GM21737 (cell line): ENCODE results near the gene RGS11.
"Not testable (repeated sequence)": the region's sequence is repeated elsewhere in the genome, so short reads cannot be mapped to it uniquely, and the experiment has no call there.

ENCODE experiments used
- ATAC-seq: cut with Tn5 transposase; IDR thresholded peaks from one replicate; pipeline ENCODE4 v1.9.1; 2021; ENCODE audit warnings: mild to moderate bottlenecking, moderate library complexity; ENCODE audit not compliant: unreplicated experiment

RGS11 gene

GRCh38 chr16:264440-264951 is 11.2 kb downstream of the RGS11 start:
- ATAC-seq = no peak

- no peak for ATAC-seq
Observed at GRCh38 chr16:263944-264343, 11.8 kb downstream of the RGS11 start.

GRCh38 chr16:263182-263774 is 12.5 kb downstream of the RGS11 start:
- no peak for ATAC-seq

GRCh38 chr16:262121-262745 is 13.5 kb downstream of the RGS11 start:
- no peak for ATAC-seq

GRCh38 chr16:261031-261691 is 14.6 kb downstream of the RGS11 start:
- no peak for ATAC-seq

- ATAC-seq = no peak
Observed at GRCh38 chr16:260326-260725, 15.4 kb downstream of the RGS11 start.

GRCh38 chr16:259814-260253 is 15.9 kb downstream of the RGS11 start:
- ATAC-seq = no peak

GRCh38 chr16:259226-259625 is 16.5 kb downstream of the RGS11 start:
- ATAC-seq = no peak

GRCh38 chr16:258091-258490 is 17.7 kb downstream of the RGS11 start:
- ATAC-seq = not testable (repeated sequence)

- ATAC-seq = no peak
Observed at GRCh38 chr16:255183-255582, 20.6 kb downstream of the RGS11 start.

- no peak for ATAC-seq
Observed at GRCh38 chr16:254461-254860, 21.3 kb downstream of the RGS11 start.

GRCh38 chr16:253833-254232 is 21.9 kb downstream of the RGS11 start:
- no peak for ATAC-seq

GRCh38 chr16:252366-253337 is 23.1 kb downstream of the RGS11 start:
- ATAC-seq = no peak

- ATAC-seq = no peak
Observed at GRCh38 chr16:249431-249830, 26.3 kb downstream of the RGS11 start.

- ATAC-seq = no peak
Observed at GRCh38 chr16:247027-247426, 28.7 kb downstream of the RGS11 start.

- ATAC-seq = no peak
Observed at GRCh38 chr16:245105-245504, 30.6 kb downstream of the RGS11 start.

- no peak for ATAC-seq
Observed at GRCh38 chr16:243348-243747, 32.4 kb downstream of the RGS11 start.

GRCh38 chr16:242281-242680 is 33.5 kb downstream of the RGS11 start:
- ATAC-seq = no peak

GRCh38 chr16:240559-240958 is 35.2 kb downstream of the RGS11 start:
- no peak for ATAC-seq

- no peak for ATAC-seq
Observed at GRCh38 chr16:239948-240277, 35.8 kb downstream of the RGS11 start.
